HG03196 (cell line): ENCODE data around the gene ADGRE2.
A peak's percentile ranks its signal among the peaks of the same experiment; 100 is the strongest.

Source experiments
- ATAC-seq: cut with Tn5 transposase; IDR thresholded peaks from one replicate; pipeline ENCODE4 v1.9.1; 2021; ENCODE audit not compliant: unreplicated experiment

Gene ADGRE2

GRCh38 chr19:14748601-14749000 lies 29.8 kb downstream of the ADGRE2 start:
- no peak for ATAC-seq

GRCh38 chr19:14746886-14747285 lies 31.5 kb downstream of the ADGRE2 start:
- no peak for ATAC-seq

- no peak for ATAC-seq
Measured at GRCh38 chr19:14735915-14736314, 42.4 kb downstream of the ADGRE2 start.

GRCh38 chr19:14733574-14733973 lies 44.8 kb downstream of the ADGRE2 start:
- no peak for ATAC-seq

- no peak for ATAC-seq
Measured at GRCh38 chr19:14732510-14732909, 45.9 kb downstream of the ADGRE2 start.

- ATAC-seq = no peak
Measured at GRCh38 chr19:14731200-14731599, 47.2 kb downstream of the ADGRE2 start.

- no peak for ATAC-seq
Measured at GRCh38 chr19:14728595-14728994, 49.8 kb downstream of the ADGRE2 start.

GRCh38 chr19:14722127-14722526 lies 56.2 kb downstream of the ADGRE2 start:
- no peak for ATAC-seq

GRCh38 chr19:14719162-14719561 lies 59.2 kb downstream of the ADGRE2 start:
- no peak for ATAC-seq

GRCh38 chr19:14718522-14719116 lies 59.7 kb downstream of the ADGRE2 start:
- no peak for ATAC-seq

- ATAC-seq = no peak
Measured at GRCh38 chr19:14715841-14716240, 62.5 kb downstream of the ADGRE2 start.

- ATAC-seq = no peak
Measured at GRCh38 chr19:14704450-14704849, 73.9 kb downstream of the ADGRE2 start.

- no peak for ATAC-seq
Measured at GRCh38 chr19:14703833-14704232, 74.5 kb downstream of the ADGRE2 start.

GRCh38 chr19:14700711-14701375 lies 77.5 kb downstream of the ADGRE2 start:
- ATAC-seq = no peak

GRCh38 chr19:14699641-14700040 lies 78.7 kb downstream of the ADGRE2 start:
- ATAC-seq = no peak

GRCh38 chr19:14695471-14695870 lies 82.9 kb downstream of the ADGRE2 start:
- no peak for ATAC-seq

- no peak for ATAC-seq
Measured at GRCh38 chr19:14694641-14695266, 83.6 kb downstream of the ADGRE2 start.

- peak; percentile 91 for ATAC-seq
Measured at GRCh38 chr19:14689598-14690503, 88.5 kb downstream of the ADGRE2 start, which contains the start of gene ZNF333. Gene ZNF333, plus strand, starts transcription at chr19:14690048. Its CDS starts 3,444 bp downstream, at chr19:14693492.

- no peak for ATAC-seq
Measured at GRCh38 chr19:14686411-14686810, 91.9 kb downstream of the ADGRE2 start.

- no peak for ATAC-seq
Measured at GRCh38 chr19:14683439-14683838, 94.9 kb downstream of the ADGRE2 start.
